GM21576 (cell line): Measurements from ENCODE around the gene ARV1.
A peak's percentile ranks its signal among the peaks of the same experiment; 100 is the strongest.

Source experiments
- ATAC-seq: cut with Tn5 transposase; IDR thresholded peaks from one replicate; pipeline ENCODE4 v1.9.1; 2021; ENCODE audit warnings: mild to moderate bottlenecking, moderate library complexity; ENCODE audit not compliant: unreplicated experiment

ARV1 gene

GRCh38 chr1:230978491-230979388 is at the start of gene ARV1, which contains the start of gene TTC13:
Gene ARV1, plus strand, starts transcription at chr1:230979094. Its CDS starts 12 bp downstream, at chr1:230979106.
Gene TTC13, minus strand, starts transcription at chr1:230978861. Its CDS starts 31 bp downstream, at chr1:230978830.
- ATAC-seq, result peak; percentile 92

GRCh38 chr1:230930986-230931385 is 47.9 kb upstream of the ARV1 start:
- no peak for ATAC-seq

GRCh38 chr1:230935852-230936251 is 43.0 kb upstream of the ARV1 start:
- no peak for ATAC-seq

GRCh38 chr1:230936475-230936874 is 42.4 kb upstream of the ARV1 start:
- no peak for ATAC-seq

- ATAC-seq, result no peak
These were observed 41.5 kb upstream of the ARV1 start for GRCh38 chr1:230937371-230937770.

GRCh38 chr1:230938924-230939368 is 39.9 kb upstream of the ARV1 start:
- no peak for ATAC-seq

- ATAC-seq, result no peak
These were observed 38.9 kb upstream of the ARV1 start for GRCh38 chr1:230939806-230940489.

- no peak for ATAC-seq
These were observed 38.0 kb upstream of the ARV1 start for GRCh38 chr1:230940848-230941247.

- no peak for ATAC-seq
These were observed 35.8 kb upstream of the ARV1 start for GRCh38 chr1:230943048-230943593.

- no peak for ATAC-seq
These were observed 30.6 kb upstream of the ARV1 start for GRCh38 chr1:230948301-230948700.

GRCh38 chr1:230948903-230949302 is 30.0 kb upstream of the ARV1 start:
- no peak for ATAC-seq

GRCh38 chr1:230950404-230950803 is 28.5 kb upstream of the ARV1 start:
- no peak for ATAC-seq

- ATAC-seq, result peak; percentile 84
These were observed 21.3 kb upstream of the ARV1 start for GRCh38 chr1:230957580-230957989.

GRCh38 chr1:230958370-230958769 is 20.5 kb upstream of the ARV1 start:
- ATAC-seq, result no peak

GRCh38 chr1:230964896-230965295 is 14.0 kb upstream of the ARV1 start:
- no peak for ATAC-seq

GRCh38 chr1:230965535-230965934 is 13.4 kb upstream of the ARV1 start:
- no peak for ATAC-seq

- no peak for ATAC-seq
These were observed 12.5 kb upstream of the ARV1 start for GRCh38 chr1:230966358-230966873.

GRCh38 chr1:230970432-230970831 is 8.5 kb upstream of the ARV1 start:
- no peak for ATAC-seq

GRCh38 chr1:230971771-230972170 is 7.1 kb upstream of the ARV1 start:
- no peak for ATAC-seq

- peak; percentile 69 for ATAC-seq
These were observed 6.0 kb upstream of the ARV1 start for GRCh38 chr1:230972855-230973271.

- no peak for ATAC-seq
These were observed 3.3 kb upstream of the ARV1 start for GRCh38 chr1:230975636-230976035.
